Measurements from ENCODE around the gene ZBTB45. TPM values are rescaled to one million over a fixed set of nuclear protein-coding genes. Genes with fewer than 3 reads are reported as not detected.

The ZBTB45 gene
- total and polyA plus RNA-seq, 5 donors: 7.0 to 13.1 (median 10.4) TPM

DNA sequence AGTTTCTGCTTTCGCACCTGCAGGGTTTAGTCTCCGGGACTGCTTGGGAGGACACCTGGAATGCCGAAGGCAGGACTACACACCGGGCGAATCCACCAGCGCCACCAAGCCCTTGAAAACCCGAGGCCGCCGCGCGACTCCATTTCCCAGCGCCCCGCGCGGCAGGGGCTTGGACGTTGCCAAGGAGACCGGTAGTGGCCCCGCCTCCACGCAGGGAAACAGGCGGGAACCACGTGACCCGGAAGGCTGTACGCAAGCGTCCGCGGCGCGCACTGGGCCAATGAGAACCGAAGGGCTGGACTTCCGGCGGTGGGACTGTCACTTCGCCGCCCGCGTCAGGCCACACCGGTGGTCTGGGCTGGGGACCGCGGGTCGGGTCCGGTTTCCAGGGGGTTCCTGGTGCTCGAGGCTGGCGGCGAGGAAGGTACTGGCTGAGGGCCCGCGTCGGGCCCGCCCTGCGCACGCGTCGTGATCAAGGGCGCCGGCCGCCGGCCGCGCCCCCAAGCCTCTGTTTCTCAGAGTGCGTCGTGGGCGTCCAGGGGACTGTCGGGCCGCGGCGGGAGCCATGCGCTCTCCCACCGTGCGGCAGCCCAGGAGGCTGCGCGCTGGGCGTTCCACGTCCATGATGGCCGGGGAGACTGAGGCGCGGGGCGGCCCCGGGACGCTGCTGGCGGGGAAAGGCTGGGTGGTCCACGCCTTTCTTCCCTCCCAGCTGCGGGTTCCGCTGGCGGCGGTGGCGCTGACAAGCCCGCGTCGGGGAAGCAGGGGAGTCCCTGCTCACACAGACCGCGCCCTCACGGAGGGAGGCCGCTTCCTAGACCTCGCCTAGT is 52.6 kb downstream of the ZBTB45 start, which contains the start of gene ZNF324:
TSS of gene ZNF324 (plus strand) at position 321 of the 830 bp plus-strand sequence. CDS start 2,106 bp downstream, outside the sequence.
- under 1% methylated on average over 92 of the region's 92 CpGs for WGBS

GRCh38 chr19:58466089-58466759 is 53.4 kb downstream of the ZBTB45 start:
- Histone ChIP-seq H3K27ac (ENCODE audit: low read length) (no peak overlapping the region), H3K27me3 (ENCODE audit: control insufficient read depth, insufficient read depth) (no peaks in the 10 kb centered on the region), H3K4me1 (ENCODE audit: control insufficient read depth, insufficient read depth, low read length) (peaks cover 6% of the 10 kb centered on the region), H3K9me3 (ENCODE audit: control insufficient read depth, low read length) (no peaks in the 10 kb centered on the region), H3K4me3 (ENCODE audit: low read length) (peak overlapping the region; percentile 25)
- ATAC-seq (peak; percentile 18 to 21), DNase-seq (no peak)
- WGBS: 35% methylated on average over 20 of the region's 20 CpGs
- intact Hi-C loops (cut with DNase I): no loop called here

More for the DNA sequence above, 52.6 kb downstream of the ZBTB45 start, which contains the start of gene ZNF324:
- peak within 1 kb of the TSS; percentile 15 for H3K27ac ChIP-seq (ENCODE audit: low read length)
- peaks cover 6% of the 10 kb centered on the region for H3K4me1 ChIP-seq (ENCODE audit: control insufficient read depth, insufficient read depth, low read length)
- no peaks in the 10 kb centered on the region for H3K9me3 ChIP-seq (ENCODE audit: control insufficient read depth, low read length)
- ATAC-seq (peak; percentile 98), DNase-seq (peak; percentile 99 to 100 (median 99))
- peak within 1 kb of the TSS; percentile 87 for H3K4me3 ChIP-seq (ENCODE audit: low read length)
- H3K27me3 ChIP-seq (ENCODE audit: control insufficient read depth, insufficient read depth): no peaks in the 10 kb centered on the region
- intact Hi-C loops (cut with DNase I): no loop called here

Small RNA genes lying within 50 kb of the gene (microRNA-seq; reads per million reads assigned to microRNA genes)
- gene MIR6807: 0 to 0.54 reads per million in 2 donors

Other genes starting within 250 kb of the ZBTB45 start
- 1 to 10 TPM; 5.3 to 6.7 (median 6.0) TPM for gene ZNF8, start 240.9 kb downstream of the ZBTB45 start, total RNA-seq
- 3.1 TPM for gene ZNF8, start 240.9 kb downstream of the ZBTB45 start, polyA plus RNA-seq
- 10 to 100 TPM; 19.9 to 24.1 (median 21.1) TPM for gene ERVK3-1, start 214.4 kb downstream of the ZBTB45 start, total RNA-seq
- 27.7 TPM for gene ERVK3-1, start 214.4 kb downstream of the ZBTB45 start, polyA plus RNA-seq
- 1 to 10 TPM; 1.4 to 2.1 (median 1.9) TPM for gene ZSCAN22, start 192.8 kb downstream of the ZBTB45 start, total RNA-seq
- 0.79 TPM for gene ZSCAN22, start 192.8 kb downstream of the ZBTB45 start, polyA plus RNA-seq
- 10 to 100 TPM; 21.0 to 36.0 (median 28.6) TPM for gene A1BG, start 166.3 kb downstream of the ZBTB45 start, total RNA-seq
- 32.6 TPM for gene A1BG, start 166.3 kb downstream of the ZBTB45 start, polyA plus RNA-seq
- gene ZNF497, start 157.1 kb downstream of the ZBTB45 start, total RNA-seq: 1 to 10 TPM in 1 of 4 donors, under 1 TPM in 3; 0.33 to 1.1 (median 0.47) TPM
- gene ZNF497, start 157.1 kb downstream of the ZBTB45 start, polyA plus RNA-seq: 0.27 TPM
- under 1 TPM; 0.33 to 0.82 (median 0.55) TPM for gene ZNF837, start 138.8 kb downstream of the ZBTB45 start, total RNA-seq
- 0.52 TPM for gene ZNF837, start 138.8 kb downstream of the ZBTB45 start, polyA plus RNA-seq
- 100 to 1,000 TPM; 513 to 681 (median 600) TPM for gene RPS5, start 132.5 kb downstream of the ZBTB45 start, total RNA-seq
- 566 TPM for gene RPS5, start 132.5 kb downstream of the ZBTB45 start, polyA plus RNA-seq
- not detected for gene RNF225, start 124.2 kb downstream of the ZBTB45 start, total RNA-seq
- gene RNF225, start 124.2 kb downstream of the ZBTB45 start, polyA plus RNA-seq: not detected
- gene ZNF584, start 111.2 kb downstream of the ZBTB45 start, total RNA-seq: 10 to 100 TPM; 19.2 to 22.6 (median 20.2) TPM
- gene ZNF584, start 111.2 kb downstream of the ZBTB45 start, polyA plus RNA-seq: 13.6 TPM
- 1 to 10 TPM; 6.4 to 7.5 (median 6.8) TPM for gene ZNF132, start 79.7 kb downstream of the ZBTB45 start, total RNA-seq
- 2.4 TPM for gene ZNF132, start 79.7 kb downstream of the ZBTB45 start, polyA plus RNA-seq
- gene ZNF324B, start 68.2 kb downstream of the ZBTB45 start, total RNA-seq: 1 to 10 TPM; 2.7 to 4.8 (median 3.7) TPM
- 1.9 TPM for gene ZNF324B, start 68.2 kb downstream of the ZBTB45 start, polyA plus RNA-seq
- gene ZNF324, start 52.7 kb downstream of the ZBTB45 start, total RNA-seq: 1 to 10 TPM; 5.2 to 7.4 (median 6.9) TPM
- 3.3 TPM for gene ZNF324, start 52.7 kb downstream of the ZBTB45 start, polyA plus RNA-seq
- gene ZNF446, start 43.5 kb downstream of the ZBTB45 start, total RNA-seq: 1 to 10 TPM; 4.8 to 7.6 (median 5.7) TPM
- 6.4 TPM for gene ZNF446, start 43.5 kb downstream of the ZBTB45 start, polyA plus RNA-seq
- 1 to 10 TPM; 5.3 to 8.1 (median 7.5) TPM for gene SLC27A5, start 7.8 kb downstream of the ZBTB45 start, total RNA-seq
- gene SLC27A5, start 7.8 kb downstream of the ZBTB45 start, polyA plus RNA-seq: 7.6 TPM
- 100 to 1,000 TPM; 139 to 161 (median 148) TPM for gene TRIM28, start 24.3 kb upstream of the ZBTB45 start, total RNA-seq
- 98.7 TPM for gene TRIM28, start 24.3 kb upstream of the ZBTB45 start, polyA plus RNA-seq
- gene CHMP2A, start 35.3 kb upstream of the ZBTB45 start, total RNA-seq: 100 to 1,000 TPM; 106 to 116 (median 114) TPM
- gene CHMP2A, start 35.3 kb upstream of the ZBTB45 start, polyA plus RNA-seq: 196 TPM
- 100 to 1,000 TPM; 117 to 137 (median 123) TPM for gene UBE2M, start 38.8 kb upstream of the ZBTB45 start, total RNA-seq
- gene UBE2M, start 38.8 kb upstream of the ZBTB45 start, polyA plus RNA-seq: 92.7 TPM
- gene MZF1, start 53.5 kb upstream of the ZBTB45 start, total RNA-seq: 10 to 100 TPM; 10.1 to 15.6 (median 12.8) TPM
- 12.0 TPM for gene MZF1, start 53.5 kb upstream of the ZBTB45 start, polyA plus RNA-seq